ENCODE data around the gene KCTD8.

GRCh38 chr4:44162538-44163270, 285.9 kb downstream of the KCTD8 start:
- TF ChIP-seq CTCF (IDR thresholded peaks at IDR 0.05) (no peak), POLR2A (IDR thresholded peaks at IDR 0.05) (no peak)

Data from stomach (tissue), 4 donors.